DMS153 treated with DMSO at 0.1 percent for 48 hours (cell line): ENCODE data around the gene LRRC36.
A peak's percentile ranks its signal among the peaks of the same experiment; 100 is the strongest.

ENCODE experiments used
- DNase-seq: peaks from one replicate; lab custom pipeline; 2025; ENCODE audit not compliant: unreplicated experiment; lab: John Stamatoyannopoulos, UW

Gene LRRC36, protein sequence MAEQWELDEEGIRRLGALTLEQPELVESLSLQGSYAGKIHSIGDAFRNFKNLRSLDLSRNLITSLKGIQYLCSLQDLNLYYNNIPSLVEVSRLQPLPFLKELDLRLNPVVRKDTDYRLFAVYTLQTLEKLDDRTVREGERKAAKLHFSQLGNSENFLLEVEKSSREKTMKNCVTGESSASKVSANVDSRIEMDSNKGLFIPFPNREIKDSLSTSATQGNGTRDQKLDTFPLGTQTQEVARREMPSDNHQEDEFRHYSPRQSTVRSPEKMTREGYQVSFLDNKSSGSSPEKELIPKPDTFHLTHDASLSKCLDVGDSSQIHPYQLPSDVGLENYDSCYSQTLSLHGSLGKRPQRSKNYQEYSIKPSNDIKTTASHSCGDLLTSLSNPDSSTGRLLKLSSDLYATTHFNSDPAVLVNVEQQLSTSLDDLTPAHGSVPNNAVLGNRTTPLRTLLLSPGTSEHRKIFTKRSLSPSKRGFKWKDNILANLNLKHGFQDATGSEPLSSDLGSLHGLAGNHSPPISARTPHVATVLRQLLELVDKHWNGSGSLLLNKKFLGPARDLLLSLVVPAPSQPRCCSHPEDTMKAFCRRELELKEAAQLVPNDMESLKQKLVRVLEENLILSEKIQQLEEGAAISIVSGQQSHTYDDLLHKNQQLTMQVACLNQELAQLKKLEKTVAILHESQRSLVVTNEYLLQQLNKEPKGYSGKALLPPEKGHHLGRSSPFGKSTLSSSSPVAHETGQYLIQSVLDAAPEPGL

DNA sequence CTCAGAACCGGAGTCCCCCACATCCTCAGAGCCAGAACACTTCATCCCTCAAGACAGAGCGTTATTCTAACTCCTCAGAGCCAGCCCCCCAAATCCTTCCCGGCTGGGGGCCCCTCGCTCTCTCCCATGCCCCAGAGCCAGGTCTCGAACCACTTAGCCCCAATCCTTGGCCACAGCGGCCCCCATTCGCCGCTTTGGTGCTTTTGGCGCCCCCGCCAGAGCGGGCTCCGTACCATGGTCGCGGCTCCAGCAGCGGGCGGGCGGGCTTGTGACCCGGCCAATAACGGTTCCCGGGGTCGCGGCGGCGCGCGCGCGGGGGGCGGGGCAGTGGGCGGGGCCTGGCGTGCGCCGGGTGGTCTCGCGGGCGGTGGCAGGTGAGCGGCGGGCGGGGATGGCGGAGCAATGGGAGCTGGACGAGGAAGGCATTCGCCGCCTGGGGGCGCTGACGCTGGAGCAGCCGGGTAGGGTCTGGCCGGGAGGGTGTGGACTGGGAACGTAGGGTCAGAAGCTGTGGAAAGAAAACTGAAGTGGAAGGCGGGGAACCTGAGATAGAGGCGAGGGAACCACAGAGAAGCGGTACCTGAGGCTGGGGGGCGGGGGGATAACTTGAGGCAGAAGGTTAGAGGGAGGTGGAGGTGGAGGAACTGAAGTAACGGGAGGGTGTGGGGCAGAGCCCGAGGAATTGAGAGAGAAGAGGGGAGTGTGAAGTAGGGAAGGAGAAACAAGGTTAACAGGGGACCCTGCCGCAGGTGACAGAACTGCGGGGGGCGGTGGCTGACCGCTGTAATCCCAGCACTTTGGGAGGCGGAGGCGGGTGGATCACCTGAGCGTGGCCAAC lies at the start of gene LRRC36, which contains the start of gene KCTD19:
LRRC36 (plus strand) TSS at position 344 of the 838 bp plus-strand sequence; CDS start at position 392, 48 bp downstream.
KCTD19 (minus strand) TSS at position 270 of the 838 bp plus-strand sequence; CDS start at position 236, 34 bp downstream.
- DNase-seq = peak; percentile 30

DNA sequence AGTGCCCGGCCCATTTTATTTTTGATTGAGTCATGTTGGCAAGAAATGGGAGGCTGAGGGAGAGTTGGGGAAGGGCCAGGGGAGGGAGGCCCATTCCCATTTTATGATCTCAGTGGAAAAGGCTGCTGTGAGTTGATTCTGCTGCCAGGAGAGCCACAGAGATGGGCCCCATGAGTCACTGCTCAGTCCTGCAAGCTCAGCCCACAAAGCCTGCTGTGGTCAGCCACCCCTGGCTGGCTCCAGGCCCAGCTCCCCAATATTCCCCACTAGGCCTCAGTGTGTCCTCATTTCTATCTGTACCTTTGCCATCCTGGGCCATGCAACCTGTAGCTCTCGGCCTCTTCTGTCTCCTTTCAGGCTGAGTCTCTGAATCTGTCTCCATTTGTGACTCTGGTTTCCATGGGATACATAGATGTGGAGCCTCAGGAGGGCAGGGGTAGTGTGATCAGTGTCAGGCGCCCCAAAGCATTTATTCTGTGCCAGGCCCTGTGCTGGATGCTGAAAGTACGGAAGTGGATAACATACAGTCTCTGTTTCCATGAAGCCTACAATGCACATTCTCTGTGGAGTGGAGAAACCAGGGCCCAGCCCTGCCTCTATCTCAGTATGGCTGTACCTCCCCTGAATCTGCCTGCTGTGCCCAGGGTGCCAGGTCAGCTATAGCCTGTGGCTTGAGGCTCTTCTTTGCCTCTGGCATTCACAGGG lies 49.2 kb upstream of the LRRC36 start:
- DNase-seq = no peak

DNA sequence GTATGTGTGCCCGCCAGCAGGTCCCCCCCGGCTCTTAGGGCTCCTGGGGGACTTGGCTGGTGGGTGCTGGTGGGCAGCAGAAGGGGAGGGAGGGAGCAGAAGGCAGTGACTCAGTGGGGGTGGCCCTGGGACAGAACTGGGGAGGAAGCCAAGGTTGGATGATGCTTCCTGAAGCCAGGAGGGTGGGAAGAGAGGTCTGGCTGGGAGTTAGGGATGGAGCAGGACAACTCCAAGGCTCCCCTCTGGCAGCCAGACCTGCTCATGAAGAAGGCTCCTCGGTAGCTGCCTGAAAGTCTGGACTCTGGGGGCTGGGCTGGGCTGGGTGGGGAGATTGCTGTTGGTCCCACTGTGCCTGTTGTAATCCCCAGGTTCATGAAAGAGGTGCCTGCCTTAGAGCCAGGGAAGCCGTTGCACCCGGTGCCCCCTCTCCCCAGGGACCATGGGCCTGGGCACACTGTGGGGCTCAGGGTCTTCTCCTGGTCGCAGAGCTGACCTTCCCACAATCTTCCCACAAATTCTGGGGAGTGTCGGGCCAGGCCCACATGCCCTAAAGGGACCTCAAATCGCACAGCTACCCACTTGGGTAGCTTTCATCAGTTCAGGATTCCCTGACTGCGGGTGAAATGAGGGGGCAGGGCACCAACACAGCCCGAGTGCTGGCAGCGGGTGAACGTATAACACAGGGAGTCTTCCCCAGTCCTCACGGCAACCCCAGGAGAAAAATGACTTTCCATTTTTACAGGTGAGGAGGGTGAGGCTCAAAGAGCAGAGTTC lies 48.4 kb upstream of the LRRC36 start:
- no peak for DNase-seq

DNA sequence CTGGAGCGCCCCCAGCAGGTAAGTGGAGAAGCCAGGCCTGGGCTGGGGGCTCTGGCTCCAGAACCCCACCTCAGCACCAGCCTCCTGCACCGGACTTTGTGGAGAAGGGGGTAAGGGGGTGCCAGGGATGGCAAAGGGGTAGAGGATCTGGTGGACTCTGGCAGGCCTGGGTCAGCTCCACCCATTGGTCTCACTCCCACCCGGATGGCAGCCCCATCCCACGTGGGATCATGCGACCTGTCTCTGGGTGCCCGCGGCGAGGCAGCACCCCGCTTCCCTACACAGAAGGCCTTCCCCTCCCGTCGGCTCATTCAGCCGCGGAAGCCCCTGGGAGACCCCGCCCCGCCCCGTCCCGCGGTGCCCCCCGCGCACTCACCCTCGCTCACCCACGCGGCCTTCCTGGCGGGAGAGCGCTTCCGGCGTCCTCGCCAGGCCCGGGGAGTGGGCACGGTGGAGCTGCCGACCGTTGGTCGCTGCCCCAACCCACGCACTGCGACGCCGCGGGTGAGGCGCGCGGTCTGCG lies 47.8 kb upstream of the LRRC36 start:
- no peak for DNase-seq

DNA sequence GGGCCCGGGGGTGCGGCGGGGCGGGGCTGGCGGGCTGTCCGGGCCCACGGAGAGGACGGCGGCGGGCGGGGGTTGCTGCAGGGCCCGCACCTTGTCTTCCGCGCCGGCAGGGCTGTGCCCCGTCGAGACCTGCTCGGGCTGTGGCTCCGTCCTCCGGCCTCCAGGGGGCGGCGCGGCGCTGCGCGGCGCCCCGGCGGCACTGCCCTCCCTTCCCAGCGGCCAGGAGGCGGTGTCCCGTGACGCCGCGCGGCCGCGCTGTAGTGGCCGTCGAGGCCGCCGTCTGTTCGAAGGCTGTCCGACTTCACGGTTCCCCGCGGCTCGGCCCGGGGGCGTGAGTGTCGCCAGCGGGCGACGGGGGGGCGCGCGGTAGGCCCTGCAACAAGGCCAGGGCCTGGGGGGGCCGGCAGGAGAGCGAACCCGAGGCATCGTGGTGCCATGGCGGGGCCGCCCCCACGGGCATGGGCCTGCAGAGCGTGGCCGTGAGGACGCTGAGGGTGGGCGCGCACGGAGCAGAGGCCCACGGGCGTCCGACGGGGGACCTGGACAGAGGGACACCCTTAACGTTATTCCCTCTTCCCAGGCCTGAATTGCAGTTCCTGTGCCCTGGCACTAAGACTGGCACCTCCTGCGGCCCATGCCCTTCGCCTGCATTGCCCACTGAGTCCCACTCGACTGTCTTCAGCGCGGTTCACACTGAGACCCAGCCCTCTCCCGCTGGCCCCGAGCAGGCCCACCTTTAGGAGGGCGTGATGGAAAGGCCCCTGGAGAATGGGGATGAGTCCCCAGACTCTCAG lies 47.1 kb upstream of the LRRC36 start, which contains the start of gene PLEKHG4:
PLEKHG4 (plus strand) TSS at position 237 of the 794 bp plus-strand sequence; CDS start at position 750, 513 bp downstream.
- peak; percentile 61 for DNase-seq

DNA sequence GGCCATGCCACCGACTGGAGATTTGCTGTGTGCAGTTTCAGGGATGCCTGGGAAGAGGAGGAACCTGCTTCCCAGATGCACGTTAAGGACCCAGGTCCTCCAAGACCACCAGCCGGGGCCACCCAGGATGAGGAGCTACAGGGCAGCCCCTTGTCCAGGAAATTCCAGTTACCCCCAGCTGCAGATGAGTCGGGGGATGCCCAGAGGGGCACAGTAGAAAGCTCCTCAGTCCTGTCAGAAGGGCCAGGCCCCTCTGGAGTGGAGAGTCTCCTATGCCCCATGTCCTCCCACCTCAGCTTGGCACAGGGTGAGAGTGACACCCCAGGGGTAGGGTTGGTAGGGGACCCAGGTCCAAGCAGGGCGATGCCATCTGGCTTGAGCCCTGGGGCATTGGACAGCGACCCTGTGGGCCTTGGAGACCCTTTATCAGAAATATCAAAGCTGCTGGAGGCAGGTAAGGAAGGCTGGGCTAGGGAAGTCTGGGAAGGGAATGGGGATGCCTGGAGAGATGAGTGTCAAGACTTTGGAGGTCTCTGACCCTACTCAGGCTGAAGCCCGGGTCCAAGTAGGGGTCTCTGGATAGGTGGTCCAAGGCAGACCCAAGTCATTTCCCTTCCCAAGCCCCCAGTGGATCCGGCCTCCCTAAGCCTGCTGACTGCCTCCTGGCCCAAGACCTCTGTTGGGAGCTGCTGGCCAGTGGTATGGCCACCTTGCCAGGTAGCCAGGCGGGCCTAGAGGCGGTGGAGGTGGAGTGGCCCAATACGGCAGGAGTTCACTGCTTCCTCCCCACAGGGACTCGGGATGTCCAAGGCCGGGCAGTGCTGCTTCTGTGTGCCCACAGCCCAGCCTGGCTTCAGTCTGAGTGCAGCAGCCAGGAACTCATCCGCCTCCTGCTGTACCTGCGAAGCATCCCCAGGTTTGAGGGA lies 46.3 kb upstream of the LRRC36 start:
- DNase-seq = no peak

DNA sequence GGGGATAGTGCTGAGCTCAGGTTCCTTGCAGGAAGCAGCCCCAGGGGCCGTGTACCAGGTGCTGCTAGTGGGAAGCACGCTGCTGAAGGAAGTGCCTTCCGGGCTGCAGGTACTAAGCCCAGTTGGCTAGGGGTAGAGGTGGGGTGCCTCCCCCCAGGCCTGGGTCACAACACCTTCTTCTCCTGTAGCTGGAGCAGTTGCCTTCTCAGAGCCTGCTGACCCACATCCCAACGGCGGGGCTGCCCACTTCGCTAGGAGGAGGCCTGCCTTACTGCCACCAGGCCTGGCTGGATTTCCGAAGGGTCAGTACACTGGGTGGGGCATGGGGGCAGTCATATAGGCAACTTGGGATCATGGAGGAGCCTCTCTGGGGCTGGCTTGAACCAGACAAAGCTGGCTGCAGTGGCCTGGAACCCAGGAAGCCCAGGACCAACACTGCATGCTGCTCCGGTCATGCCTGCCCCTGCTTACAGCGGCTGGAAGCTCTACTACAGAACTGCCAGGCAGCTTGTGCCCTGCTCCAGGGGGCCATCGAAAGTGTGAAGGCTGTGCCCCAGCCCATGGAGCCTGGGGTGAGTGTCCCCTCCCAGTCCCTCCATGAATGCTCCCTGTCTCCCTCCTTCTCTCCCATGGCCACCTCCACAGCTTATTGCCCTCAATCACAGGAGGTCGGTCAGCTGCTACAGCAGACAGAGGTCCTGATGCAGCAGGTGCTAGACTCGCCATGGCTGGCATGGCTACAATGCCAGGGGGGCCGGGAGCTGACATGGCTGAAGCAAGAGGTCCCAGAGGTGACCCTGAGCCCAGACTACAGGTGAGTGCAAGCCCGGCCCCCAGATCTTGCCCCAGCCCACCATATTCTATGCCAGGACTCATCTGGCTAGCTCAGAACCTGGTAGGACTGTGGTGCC lies 44.8 kb upstream of the LRRC36 start:
- DNase-seq = no peak

DNA sequence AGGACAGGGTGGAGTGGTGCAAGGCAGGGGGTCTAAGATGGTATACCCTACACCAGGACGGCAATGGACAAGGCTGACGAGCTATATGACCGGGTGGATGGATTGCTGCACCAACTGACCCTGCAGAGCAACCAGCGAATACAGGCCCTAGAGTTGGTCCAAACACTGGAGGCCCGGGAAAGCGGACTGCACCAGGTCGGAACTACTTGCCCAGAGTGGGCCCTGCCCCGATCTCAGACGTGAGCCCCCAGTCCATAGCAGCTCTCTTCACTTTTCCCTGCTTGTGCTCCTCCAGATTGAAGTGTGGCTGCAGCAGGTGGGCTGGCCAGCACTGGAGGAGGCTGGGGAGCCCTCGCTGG lies 44.2 kb upstream of the LRRC36 start:
- no peak for DNase-seq

DNA sequence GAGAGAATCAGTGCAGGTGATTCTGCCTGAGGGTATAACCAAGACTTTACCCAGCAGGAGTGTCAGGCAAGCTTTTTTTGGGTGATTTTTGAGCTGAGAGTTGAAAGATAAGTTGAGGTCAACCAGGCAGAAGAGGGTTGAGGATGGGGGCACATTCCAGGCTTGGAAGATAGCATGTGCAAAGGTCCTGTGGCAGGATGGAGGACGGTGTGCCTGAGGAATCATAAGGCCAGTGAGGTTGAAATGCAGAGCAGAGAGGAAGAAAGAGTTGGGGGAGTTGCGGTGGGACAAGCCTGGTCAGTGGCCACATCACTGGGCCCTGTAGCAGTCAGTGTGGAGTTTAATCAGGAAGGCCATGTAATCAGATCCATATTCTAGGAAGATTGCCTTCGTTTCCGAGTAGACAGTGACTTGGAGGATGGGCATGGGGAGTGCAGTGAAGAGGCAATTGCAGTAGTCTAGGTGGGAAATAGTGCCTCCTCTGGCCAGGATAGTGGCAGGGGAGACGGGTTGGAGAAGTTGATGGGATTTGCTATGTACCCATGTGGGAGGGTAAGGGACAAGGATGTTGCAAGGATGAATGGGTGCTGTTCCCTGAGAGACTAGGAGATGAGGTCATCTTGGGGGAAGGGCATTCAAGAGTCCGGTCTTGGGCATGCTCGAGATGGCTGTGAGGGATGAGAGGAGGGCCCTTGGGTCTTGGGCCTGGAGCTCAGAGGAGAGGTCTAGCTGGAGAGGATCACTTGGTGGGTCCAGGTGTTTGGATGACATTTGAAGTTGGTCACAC lies 43.4 kb upstream of the LRRC36 start:
- no peak for DNase-seq

DNA sequence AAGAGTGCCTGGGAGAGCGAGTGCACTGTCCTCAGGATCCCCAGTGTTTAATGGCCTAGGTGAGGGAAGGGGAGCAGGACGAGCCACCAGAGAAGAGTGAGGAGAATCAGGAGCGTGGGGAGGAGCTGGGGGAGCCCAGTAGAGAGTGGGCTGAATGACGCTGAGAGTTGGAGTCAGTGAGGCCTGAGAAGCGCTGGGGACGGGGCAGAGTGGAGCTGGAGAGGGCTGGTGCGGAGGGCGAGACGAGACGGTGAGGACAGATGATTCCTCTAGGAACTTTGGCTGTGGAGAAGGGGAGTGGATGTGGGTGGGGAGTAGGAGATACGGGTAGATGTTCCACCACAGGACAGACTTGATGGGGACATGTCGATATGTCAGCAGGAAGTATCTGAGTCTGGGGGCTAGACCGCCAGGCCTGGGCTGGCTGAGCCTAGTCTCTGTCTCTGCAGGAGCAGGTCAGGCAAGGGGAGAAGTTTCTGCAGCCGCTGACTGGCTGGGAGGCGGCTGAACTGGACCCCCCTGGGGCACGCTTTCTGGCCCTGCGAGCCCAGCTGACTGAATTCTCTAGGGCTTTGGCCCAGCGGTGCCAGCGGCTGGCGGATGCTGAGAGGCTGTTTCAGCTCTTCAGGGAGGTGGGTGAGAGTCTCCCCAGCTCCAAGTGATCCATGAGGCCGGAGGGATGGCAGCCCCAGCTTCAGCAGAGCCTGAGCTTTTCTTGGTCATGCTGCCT lies 42.6 kb upstream of the LRRC36 start:
- no peak for DNase-seq

DNA sequence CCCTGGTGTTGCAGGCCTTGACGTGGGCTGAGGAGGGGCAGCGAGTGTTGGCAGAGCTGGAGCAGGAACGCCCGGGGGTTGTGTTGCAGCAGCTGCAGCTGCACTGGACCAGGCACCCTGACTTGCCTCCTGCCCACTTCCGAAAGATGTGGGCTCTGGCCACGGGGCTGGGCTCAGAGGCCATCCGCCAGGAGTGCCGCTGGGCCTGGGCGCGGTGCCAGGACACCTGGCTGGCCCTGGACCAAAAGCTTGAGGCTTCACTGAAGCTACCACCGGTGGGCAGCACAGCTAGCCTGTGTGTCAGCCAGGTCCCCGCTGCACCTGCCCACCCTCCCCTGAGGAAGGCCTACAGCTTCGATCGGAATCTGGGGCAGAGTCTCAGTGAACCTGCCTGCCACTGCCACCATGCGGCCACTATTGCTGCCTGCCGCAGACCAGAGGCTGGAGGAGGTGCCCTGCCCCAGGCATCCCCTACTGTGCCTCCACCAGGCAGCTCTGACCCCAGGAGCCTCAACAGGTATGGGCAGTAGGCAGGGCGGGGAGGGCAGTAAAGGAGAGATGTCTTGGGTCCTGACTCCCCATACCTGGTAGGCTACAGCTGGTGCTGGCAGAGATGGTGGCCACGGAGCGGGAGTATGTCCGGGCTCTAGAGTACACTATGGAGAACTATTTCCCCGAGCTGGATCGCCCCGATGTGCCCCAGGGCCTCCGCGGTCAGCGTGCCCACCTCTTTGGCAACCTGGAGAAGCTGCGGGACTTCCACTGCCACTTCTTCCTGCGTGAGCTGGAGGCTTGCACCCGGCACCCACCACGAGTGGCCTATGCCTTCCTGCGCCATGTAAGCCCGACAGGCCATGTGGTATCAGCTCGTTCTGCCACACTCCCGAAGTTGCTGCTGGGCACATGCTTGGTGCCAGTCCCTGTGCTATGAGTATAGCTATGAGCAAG lies 41.6 kb upstream of the LRRC36 start:
- DNase-seq = peak; percentile 35

DNA sequence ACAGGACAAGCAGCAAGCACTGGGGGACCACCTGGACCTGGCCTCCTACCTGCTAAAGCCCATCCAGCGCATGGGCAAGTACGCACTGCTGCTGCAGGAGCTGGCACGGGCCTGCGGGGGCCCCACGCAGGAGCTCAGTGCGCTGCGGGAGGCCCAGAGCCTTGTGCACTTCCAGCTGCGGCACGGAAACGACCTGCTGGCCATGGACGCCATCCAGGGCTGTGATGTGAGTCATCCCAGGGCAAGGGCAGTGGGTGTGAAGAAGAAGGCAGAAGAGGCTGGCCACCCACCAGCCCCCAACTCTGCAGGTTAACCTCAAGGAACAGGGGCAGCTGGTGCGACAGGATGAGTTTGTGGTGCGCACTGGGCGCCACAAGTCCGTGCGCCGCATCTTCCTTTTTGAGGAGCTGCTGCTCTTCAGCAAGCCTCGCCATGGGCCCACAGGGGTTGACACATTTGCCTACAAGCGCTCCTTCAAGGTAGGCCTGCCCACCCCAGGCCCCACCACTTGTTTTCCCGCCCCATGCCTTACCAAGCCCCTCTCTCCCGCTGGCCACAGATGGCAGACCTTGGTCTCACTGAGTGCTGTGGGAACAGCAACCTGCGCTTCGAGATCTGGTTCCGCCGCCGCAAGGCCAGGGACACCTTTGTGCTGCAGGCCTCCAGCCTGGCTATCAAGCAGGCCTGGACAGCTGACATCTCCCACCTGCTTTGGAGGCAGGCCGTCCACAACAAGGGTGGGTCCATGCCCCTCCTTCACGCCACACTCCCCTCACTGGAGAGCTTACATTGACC lies 40.0 kb upstream of the LRRC36 start:
- DNase-seq = no peak

DNA sequence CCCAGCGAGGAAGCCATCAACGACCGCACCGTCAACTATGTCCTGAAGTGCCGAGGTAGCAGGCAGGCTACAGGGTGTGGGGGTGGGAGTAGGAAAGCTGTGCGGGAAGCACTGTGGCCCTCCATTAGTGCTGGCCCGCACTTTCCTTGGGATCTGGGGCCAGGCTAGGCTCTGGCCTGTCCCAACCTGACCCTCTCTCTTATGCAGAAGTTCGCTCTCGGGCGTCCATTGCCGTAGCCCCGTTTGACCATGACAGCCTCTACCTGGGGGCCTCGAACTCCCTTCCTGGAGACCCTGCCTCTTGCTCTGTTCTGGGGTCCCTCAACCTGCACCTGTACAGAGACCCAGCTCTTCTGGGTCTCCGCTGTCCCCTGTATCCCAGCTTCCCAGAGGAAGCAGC lies 38.7 kb upstream of the LRRC36 start:
- no peak for DNase-seq
